H1 (cell line): ENCODE data around the gene AMH. TPM values are rescaled to one million over a fixed set of nuclear protein-coding genes. Genes with fewer than 3 reads are reported as not detected.

Experiments used
- BACH1 ChIP-seq: IDR thresholded peaks from 2 replicates; pipeline ENCODE4 v1.6.1; 2012; ENCODE audit warnings: low read length, improper control_type of control experiment
- BCL11A ChIP-seq, 2 experiments: IDR thresholded peaks; one replicate each; pipeline ENCODE4 v1.6.1; 2011; ENCODE audit warnings: low read depth in 2 of 2, low read length in 2 of 2, mild to moderate bottlenecking in 2 of 2
- CHD1 ChIP-seq: IDR thresholded peaks from 2 replicates; pipeline ENCODE4 v1.6.1; 2012; ENCODE audit warnings: low read depth, low read length, improper control_type of control experiment
- EGR1 ChIP-seq: IDR thresholded peaks from 2 replicates; pipeline ENCODE4 v1.6.1; 2011; ENCODE audit warnings: low read depth, low read length, borderline replicate concordance
- EP300 ChIP-seq, 2 experiments: IDR thresholded peaks; 1 replicate in 1 of 2; 2 replicates in 1 of 2; pipeline ENCODE4 v1.6.1; 2011 to 2012; ENCODE audit warnings: low read depth in 2 of 2, low read length in 2 of 2, mild to moderate bottlenecking in 2 of 2, borderline replicate concordance in 1 of 2, inconsistent platforms in 1 of 2, moderate library complexity in 1 of 2
- EZH2 ChIP-seq: fragments of 200-600 bp; sonication (generic); IDR thresholded peaks from 2 replicates; pipeline ENCODE4 v1.7.1; 2012; ENCODE audit warnings: low read depth, mild to moderate bottlenecking, moderate library complexity, low read length, inconsistent platforms; ENCODE audit not compliant: severe bottlenecking
- GTF2F1 ChIP-seq: IDR thresholded peaks from 2 replicates; pipeline ENCODE4 v1.6.1; 2012; ENCODE audit warnings: low read depth, low read length, improper control_type of control experiment, borderline replicate concordance
- HDAC2 ChIP-seq, 2 experiments: fragments of 300-600 bp in 1 of 2; sonication (generic) in 1 of 2; IDR thresholded peaks; 2 replicates each; pipeline ENCODE4 v1.6.1; 2011 to 2012; ENCODE audit warnings: low read depth in 2 of 2, low read length in 2 of 2, mild to moderate bottlenecking in 2 of 2, moderate library complexity in 2 of 2, borderline replicate concordance in 1 of 2, inconsistent platforms in 1 of 2
- HDAC6 ChIP-seq: IDR thresholded peaks from one replicate; pipeline ENCODE4 v1.7.1; 2012; ENCODE audit warnings: low read depth, mild to moderate bottlenecking, inconsistent platforms, low read length, moderate library complexity
- JUN ChIP-seq: IDR thresholded peaks from 2 replicates; pipeline ENCODE4 v1.6.1; 2011; ENCODE audit warnings: low read depth, mild to moderate bottlenecking, improper control_type of control experiment, low read length
- KDM4A ChIP-seq: IDR thresholded peaks from one replicate; pipeline ENCODE4 v1.7.1; 2012; ENCODE audit warnings: low read depth, mild to moderate bottlenecking, moderate library complexity, low read length, inconsistent platforms; ENCODE audit not compliant: severe bottlenecking
- POLR2A ChIP-seq, 2 experiments: IDR thresholded peaks; 1 replicate in 1 of 2; 2 replicates in 1 of 2; pipeline ENCODE4 v1.6.1; 2011; ENCODE audit warnings: low read depth in 2 of 2, low read length in 2 of 2, mild to moderate bottlenecking in 2 of 2; ENCODE audit errors: control extremely low read depth in 1 of 2
- RNF2 ChIP-seq: fragments of 200-900, 300-1000 bp; sonication (generic); IDR thresholded peaks from 2 replicates; pipeline ENCODE4 v1.7.1; 2016; ENCODE audit warnings: borderline replicate concordance, low read depth, mild to moderate bottlenecking, antibody characterized with exemption, low read length; ENCODE audit not compliant: poor library complexity, severe bottlenecking; ENCODE audit errors: missing control alignments
- SAP30 ChIP-seq: fragments of 300-600 bp; sonication (generic); IDR thresholded peaks from 2 replicates; pipeline ENCODE4 v1.7.1; 2012; ENCODE audit warnings: low read length, moderate library complexity, mild to moderate bottlenecking, inconsistent platforms; ENCODE audit not compliant: insufficient read depth, insufficient replicate concordance
- SIRT6 ChIP-seq: IDR thresholded peaks from one replicate; pipeline ENCODE4 v1.7.1; 2012; ENCODE audit warnings: low read length, inconsistent platforms
- SIX5 ChIP-seq: IDR thresholded peaks from 2 replicates; pipeline ENCODE4 v1.6.1; 2011; ENCODE audit warnings: mild to moderate bottlenecking, low read depth, low read length
- SP1 ChIP-seq: IDR thresholded peaks from 2 replicates; pipeline ENCODE4 v1.6.1; 2011; ENCODE audit warnings: low read depth, low read length
- SP2 ChIP-seq: IDR thresholded peaks from 2 replicates; pipeline ENCODE4 v1.6.1; 2012; ENCODE audit warnings: mild to moderate bottlenecking, low read length, inconsistent platforms
- TAF7 ChIP-seq: optimal IDR thresholded peaks from 2 replicates; pipeline ENCODE3; 2011; ENCODE audit warnings: low read depth, mild to moderate bottlenecking, inconsistent platforms, low read length, moderate library complexity, borderline replicate concordance
- TCF12 ChIP-seq: IDR thresholded peaks from 2 replicates; pipeline ENCODE4 v1.6.1; 2011; ENCODE audit warnings: low read depth, mild to moderate bottlenecking, low read length
- TEAD4 ChIP-seq: IDR thresholded peaks from 2 replicates; pipeline ENCODE4 v1.6.1; 2012; ENCODE audit warnings: low read depth, low read length, inconsistent platforms, mixed read lengths
- ZNF274 ChIP-seq: IDR thresholded peaks from 2 replicates; pipeline ENCODE4 v1.7.0; 2012; ENCODE audit warnings: low read length, borderline replicate concordance; ENCODE audit errors: extremely low read depth
- polyA plus RNA-seq, 7 experiments: library from polyadenylated mRNA; depleted of rRNA in 3 of 7; stranded (reverse) in 5 of 7; unstranded in 2 of 7; fragments of >200 nt in 5 of 7; fragments of 200-250 nt in 2 of 7; gene quantifications; 1 replicate in 5 of 7; 2 replicates in 1 of 7; 4 replicates in 1 of 7; pipeline versions ENCODE4 v1.2.1 to v1.2.3, GENCODE V29; 2011 to 2013; ENCODE audit warnings: missing spikeins in 2 of 7, mixed read lengths in 2 of 7
- total RNA-seq: library from RNA; stranded (reverse); fragmentation: NEBNext Ultra II Directional; extraction: Animal tissue kit (Norgen Biotek cat#: 25700); gene quantifications from 2 replicates; pipeline ENCODE4 v1.2.1, GENCODE V29; 2021
- TF ChIP-seq, protein P1 (sequence below): IDR thresholded peaks from 2 replicates; pipeline ENCODE4 v1.6.1; 2011; ENCODE audit warnings: low read length, improper control_type of control experiment
- TF ChIP-seq, protein P2 (sequence below): IDR thresholded peaks from 2 replicates; pipeline ENCODE4 v1.6.1; 2011; ENCODE audit warnings: low read depth, mild to moderate bottlenecking, low read length; ENCODE audit not compliant: insufficient read depth

Gene AMH
- total and polyA plus RNA-seq, 2 of the 8 experiments (the other 6 are each of a cell fraction or from before 2014, with no cell fraction given) = 10.5 to 15.4 TPM

DNA sequence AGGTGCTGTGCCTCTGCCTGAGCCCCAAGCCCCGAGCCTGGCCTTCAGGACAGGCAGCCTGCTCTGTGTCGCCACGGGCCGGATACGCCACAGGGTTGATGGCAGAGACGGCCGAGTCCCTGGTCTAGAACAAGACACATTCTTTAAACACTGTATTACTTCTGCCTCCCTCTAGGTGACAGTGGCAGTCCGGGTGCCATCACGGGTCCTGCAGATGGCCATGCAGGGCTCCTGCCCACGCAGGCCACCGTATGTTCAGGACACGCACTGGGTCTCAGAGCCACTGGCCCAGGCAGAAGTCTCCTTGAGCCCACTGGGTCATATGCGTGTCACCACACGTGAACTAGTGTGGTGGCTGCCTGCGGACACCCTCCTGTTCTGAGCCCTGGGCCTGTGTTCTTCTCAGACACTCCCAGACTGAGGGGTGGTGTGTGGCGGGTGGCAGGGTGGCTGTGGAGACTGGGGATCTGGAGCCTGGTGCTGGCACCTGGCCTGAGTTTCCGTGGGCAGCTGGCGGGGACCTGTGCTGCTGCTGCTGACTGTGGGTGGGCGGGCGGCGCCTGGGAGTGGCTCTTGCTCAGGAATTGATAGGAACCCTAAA lies 17.4 kb upstream of the AMH start (continued):
- TF ChIP-seq HDAC6 (no peak), ZNF274 (no peak), BCL11A (IDR thresholded peaks at IDR 0.05; ENCODE audit: low read depth in 2 of 2, low read length in 2 of 2) (no peak), BACH1 (no peak), SIX5 (no peak), KDM4A (no peak), RNF2 (no peak), HDAC2 (IDR thresholded peaks at IDR 0.05; ENCODE audit: borderline replicate concordance in 1 of 2, low read depth in 2 of 2, low read length in 2 of 2) (no peak), EGR1 (0 out of 2 replicates have a peak, but pooled peaks have one; percentile 25), SP1 (no peak), TAF7 (no peak), CHD1 (no peak), SAP30 (no peak), TCF12 (no peak), POLR2A (IDR thresholded peaks at IDR 0.05; ENCODE audit: control extremely low read depth in 1 of 2, low read depth in 2 of 2, low read length in 2 of 2) (peak; percentile 8 to 44), GTF2F1 (no peak), EP300 (IDR thresholded peaks at IDR 0.05; ENCODE audit: borderline replicate concordance in 1 of 2, low read depth in 2 of 2, low read length in 2 of 2) (no peak), SIRT6 (no peak), EZH2 (no peak), SP2 (no peak), JUN (no peak), TEAD4 (no peak)
- TF ChIP-seq, protein P1, sequence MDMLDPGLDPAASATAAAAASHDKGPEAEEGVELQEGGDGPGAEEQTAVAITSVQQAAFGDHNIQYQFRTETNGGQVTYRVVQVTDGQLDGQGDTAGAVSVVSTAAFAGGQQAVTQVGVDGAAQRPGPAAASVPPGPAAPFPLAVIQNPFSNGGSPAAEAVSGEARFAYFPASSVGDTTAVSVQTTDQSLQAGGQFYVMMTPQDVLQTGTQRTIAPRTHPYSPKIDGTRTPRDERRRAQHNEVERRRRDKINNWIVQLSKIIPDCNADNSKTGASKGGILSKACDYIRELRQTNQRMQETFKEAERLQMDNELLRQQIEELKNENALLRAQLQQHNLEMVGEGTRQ = no peak
- TF ChIP-seq, protein P2, sequence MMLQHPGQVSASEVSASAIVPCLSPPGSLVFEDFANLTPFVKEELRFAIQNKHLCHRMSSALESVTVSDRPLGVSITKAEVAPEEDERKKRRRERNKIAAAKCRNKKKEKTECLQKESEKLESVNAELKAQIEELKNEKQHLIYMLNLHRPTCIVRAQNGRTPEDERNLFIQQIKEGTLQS = no peak
